H54 (cell line): Measurements from ENCODE around the gene GFPT2.

Experiments used
- DNase-seq: peaks from one replicate; pipeline ENCODE4 v3.0.0; 2011; ENCODE audit warnings: low spot score, mixed read lengths; ENCODE audit not compliant: insufficient read length
- FAIRE-seq: peaks from 3 replicates; lab custom pipeline; 2011; peaks lifted over from hg19 to GRCh38; lab: Jason Lieb, UNC
- POLR2A ChIP-seq: IDR thresholded peaks from 2 replicates; pipeline ENCODE4 v1.6.1; 2011; ENCODE audit warnings: low read depth, mild to moderate bottlenecking, low read length

The GFPT2 gene

DNA sequence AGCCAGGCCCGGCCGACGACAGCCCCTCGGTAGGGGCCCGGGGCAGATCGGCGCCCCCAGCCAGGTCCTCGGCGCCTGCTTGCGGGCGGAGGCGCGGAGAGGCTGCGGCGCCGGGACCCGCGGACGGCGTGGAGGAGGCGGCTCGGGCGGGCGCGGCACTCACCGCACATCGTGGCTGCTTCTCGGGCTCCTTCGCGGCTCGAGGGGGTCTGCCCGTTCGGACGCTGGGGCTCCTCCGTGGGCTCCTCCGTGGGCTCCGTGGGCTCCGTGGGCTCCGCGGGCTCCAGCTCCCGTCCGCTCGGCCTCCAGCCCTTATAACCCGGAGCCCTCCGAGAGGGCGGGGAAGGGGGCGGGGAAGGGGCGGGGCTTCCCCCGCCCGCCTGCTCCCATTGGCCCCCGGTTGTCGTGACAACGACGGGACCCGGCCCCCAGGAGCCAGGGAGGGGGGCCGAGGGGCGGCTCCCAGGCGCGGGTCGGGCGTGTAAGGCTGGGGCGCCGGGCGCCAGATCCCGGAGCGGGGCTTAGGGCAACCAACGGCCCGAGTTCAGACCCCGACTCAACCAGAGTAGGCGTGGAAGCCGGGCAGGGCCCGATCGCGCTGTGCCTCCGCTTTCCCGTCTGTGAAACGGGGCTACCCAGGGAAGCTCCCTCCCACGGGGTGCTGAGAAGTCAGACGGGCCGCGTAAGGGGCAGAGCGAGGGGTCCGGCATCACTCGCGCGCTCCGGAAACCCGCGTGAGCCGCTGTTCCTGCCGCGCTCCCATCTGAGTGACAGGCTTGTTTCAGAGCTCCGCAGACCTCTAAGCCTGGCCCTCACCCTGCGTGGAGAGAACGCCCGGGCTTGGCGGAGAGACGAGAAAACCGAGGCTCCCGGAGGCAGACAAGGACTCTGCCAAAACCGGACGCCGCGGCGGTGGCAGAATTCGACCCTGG lies at the start of gene GFPT2:
TSS of gene GFPT2 (minus strand) at position 289 of the 932 bp plus-strand sequence. CDS start at position 170, 119 bp downstream.
- peak; percentile 90 for TF ChIP-seq POLR2A
- FAIRE-seq (no peak), DNase-seq (peak; percentile 86)

DNA sequence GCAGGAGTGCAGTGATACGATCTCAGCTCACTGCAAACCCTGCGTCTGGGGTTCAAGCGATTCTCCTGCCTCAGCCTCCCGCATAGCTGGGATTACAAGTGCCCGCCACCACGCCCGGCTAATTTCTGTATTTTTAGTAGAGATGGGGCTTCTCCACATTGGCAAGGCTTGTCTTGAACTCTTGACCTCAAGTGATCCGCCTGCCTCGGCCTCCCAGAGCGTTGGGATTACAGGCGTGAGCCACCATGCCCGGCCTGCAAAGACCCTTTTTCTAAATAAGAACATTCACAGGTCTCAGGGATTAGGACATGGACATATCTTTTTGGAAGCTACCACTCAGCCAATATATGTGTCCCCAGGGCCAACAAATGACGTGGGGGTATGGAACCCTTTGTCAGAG lies 49.6 kb upstream of the GFPT2 start:
- TF ChIP-seq POLR2A = no peak
- DNase-seq = no peak
- FAIRE-seq = no peak

DNA sequence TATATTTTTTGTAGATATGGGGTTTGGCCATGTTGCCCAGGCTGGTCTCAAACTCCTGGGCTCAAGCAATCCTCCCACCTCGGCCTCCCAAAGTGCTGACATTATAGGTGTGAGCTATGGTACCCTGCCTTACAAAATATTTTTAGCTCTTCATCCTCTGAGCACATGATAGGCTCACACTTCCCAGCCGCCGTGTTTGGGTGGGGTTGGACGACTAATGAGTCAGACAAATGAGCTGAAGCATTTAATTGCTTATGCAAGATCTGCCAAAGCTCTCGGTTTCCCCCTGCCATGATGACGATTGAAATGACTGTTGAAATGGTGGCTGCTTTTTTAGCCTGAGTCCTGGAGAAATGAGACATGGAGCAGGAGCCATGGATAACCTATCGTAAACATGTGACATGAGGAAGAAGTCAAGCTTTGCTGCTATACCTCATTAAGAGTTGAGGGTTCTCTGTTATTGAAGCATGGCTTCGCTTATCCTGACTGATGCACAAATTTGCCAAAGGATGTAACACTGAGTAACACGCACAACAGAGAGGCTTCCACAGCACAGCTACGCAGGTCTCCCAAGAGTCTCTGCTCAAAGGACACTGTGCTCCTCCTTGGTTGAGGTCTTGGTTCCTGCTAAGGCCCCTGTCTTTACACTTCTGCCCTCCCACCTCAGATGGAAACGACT lies 48.2 kb upstream of the GFPT2 start:
- DNase-seq (no peak), FAIRE-seq (no peak)
- no peak for TF ChIP-seq POLR2A

DNA sequence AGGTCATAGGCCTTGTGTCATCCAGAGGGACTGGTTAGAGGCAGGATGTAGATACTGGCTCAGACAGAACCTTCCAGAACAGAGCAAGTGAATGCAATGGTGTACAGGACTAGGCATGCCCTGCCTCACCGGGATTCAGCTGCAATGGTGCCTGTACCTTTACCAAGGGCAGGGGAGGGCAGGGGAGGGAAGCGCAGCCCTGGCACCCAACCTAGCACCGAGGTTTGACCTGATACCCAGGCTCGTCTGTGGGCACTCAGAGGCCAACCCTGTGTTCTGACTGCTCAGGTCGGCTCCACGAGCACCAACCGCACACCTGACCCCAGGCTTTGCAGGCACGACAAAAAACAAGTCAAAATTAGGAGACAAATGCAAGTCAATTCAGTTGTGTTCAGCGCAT lies 47.3 kb upstream of the GFPT2 start:
- TF ChIP-seq POLR2A = no peak
- no peak for FAIRE-seq
- no peak for DNase-seq

DNA sequence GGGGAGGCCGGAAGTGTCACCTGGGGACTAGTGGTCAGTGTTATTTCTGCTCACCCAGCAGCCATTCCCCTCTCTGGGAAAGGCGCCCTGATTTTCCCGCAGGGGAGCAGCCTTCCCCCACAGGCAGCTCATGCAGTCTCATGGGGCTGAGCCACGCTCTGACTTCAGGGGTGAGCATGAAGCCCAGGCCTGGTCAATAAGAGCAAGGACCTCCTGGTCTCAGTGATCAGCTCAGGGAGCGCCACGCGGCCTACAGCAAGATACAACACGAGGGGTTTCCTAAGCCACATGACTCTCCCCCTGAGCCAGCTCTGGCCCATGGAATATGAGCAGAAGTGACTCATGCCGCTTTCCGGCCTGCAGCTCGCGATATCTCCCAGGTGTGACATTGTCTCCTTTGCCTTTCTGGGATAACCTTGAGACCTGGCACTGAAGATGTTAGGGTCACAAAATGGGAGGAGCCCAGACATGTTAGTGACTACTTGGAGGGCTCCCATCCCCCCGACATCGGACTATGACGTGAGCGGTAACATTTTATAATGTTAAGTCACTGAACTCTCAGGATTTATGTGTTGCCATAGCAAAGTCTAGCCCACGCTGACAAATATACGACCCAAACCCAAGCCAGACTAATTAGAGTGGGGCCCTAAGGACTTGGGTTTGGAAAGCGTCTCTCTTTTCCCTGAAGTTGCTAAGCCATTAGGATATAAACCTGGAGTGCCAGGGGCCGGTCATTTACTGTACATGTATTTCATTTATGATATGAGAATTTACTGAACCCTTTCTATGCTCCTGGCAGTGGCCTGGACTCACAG lies 46.5 kb upstream of the GFPT2 start:
- TF ChIP-seq POLR2A = no peak
- no peak for FAIRE-seq
- no peak for DNase-seq

DNA sequence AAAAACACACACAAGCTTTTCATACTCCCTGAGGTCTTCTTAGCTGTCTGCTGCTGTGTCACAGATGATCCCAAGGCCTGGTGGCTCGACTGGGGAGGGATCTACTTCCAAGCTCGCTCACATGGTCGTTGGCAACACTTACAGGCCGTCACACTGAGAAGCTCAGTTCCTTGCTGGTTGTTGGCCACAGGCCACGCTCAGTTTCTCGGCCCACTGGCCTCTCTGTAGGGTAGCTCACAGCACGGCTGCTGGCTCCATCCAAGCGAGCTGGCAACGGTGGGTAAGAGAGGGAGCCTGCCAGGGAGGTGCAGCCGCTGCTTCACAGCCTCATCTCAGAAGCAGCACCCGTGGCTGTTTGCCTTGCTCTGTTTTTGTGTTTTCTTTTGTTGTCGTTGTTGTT lies 43.8 kb upstream of the GFPT2 start:
- FAIRE-seq (no peak), DNase-seq (no peak)
- TF ChIP-seq POLR2A = no peak

DNA sequence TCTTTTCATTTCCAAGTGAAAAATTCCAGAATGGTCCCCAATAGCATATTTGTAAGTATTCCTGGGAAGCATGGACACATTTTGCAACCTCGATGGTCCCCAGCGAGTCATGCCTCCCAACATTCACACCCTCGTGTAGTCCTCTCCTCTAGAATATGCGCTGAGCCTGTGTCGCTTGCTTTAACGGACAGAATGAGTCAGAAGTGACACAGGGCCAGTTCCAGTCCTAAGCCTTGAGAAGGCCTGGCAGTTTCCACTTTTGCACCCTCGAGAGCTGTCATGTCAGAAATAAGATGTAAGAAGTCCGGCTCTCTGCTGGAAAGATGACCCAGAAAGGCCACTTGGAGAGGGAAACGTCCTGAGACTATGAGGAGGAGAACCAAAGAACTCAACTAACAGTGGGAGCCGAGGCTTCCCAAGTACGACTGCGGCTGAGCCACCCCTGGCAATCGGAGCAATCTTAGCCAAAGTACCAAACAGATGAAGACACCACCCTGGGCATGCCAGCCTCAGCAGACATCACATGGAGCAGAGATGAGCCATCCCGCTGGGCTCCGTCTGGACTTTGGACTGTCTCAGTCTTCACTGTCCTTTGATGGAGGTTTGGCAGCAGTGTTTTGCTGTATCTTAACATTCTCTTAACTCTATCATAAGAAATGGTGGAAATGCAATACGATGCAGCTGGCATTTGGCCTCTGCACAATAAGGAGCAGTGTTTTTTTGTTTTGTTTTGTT lies 42.6 kb upstream of the GFPT2 start:
- FAIRE-seq (no peak), DNase-seq (no peak)
- no peak for TF ChIP-seq POLR2A

DNA sequence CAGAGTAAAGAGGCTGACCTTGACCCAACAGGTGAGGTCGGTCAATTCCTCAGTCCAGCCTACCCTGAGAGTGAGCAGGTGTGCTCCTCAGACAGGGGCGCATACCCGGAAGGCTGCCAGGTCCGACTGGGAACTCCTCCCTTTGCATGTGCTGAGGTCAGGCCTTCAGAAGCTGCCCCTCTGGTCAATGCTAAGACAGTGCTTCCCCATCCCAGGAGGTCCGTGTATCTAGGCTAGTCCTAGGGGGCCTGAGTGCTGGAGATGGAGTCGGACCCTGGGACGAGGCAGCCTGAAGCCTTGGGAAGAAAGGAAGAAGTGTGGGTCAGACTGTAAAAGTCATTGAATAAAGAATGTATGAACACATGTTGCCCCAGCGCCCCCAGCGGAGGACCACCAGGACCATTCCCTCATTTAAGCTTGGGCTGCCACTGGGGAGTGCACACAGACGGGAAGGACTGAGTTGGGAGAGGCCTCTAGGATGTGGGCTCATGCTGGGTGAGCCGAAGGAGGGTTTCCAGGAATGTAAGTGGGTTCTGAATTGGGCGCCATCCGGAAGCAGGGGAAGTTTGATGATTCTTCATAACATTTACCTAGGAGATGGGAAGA lies 41.0 kb upstream of the GFPT2 start:
- FAIRE-seq (no peak), DNase-seq (no peak)

DNA sequence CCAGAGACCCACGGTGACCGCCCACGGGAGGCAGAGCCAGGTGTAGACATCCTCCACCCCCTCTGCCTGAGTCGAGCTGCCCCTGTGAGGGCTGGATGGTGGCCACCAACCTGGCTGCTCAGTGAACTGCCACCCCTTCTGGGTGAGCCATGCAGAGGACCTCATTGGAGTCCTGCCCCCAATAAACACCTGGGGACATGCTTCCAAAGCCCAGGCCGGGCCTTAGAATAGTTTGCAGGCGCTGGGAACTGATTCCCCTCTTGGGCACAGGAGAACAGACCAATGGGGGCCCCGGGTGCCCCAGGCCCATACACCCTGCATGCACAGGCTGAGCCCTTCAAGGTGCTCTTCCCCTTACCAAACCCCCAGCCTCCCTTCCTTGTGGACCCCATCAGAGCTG lies 38.1 kb upstream of the GFPT2 start:
- FAIRE-seq = no peak
- no peak for TF ChIP-seq POLR2A
- no peak for DNase-seq

More for the DNA sequence above, 41.0 kb upstream of the GFPT2 start:
- no peak for TF ChIP-seq POLR2A

DNA sequence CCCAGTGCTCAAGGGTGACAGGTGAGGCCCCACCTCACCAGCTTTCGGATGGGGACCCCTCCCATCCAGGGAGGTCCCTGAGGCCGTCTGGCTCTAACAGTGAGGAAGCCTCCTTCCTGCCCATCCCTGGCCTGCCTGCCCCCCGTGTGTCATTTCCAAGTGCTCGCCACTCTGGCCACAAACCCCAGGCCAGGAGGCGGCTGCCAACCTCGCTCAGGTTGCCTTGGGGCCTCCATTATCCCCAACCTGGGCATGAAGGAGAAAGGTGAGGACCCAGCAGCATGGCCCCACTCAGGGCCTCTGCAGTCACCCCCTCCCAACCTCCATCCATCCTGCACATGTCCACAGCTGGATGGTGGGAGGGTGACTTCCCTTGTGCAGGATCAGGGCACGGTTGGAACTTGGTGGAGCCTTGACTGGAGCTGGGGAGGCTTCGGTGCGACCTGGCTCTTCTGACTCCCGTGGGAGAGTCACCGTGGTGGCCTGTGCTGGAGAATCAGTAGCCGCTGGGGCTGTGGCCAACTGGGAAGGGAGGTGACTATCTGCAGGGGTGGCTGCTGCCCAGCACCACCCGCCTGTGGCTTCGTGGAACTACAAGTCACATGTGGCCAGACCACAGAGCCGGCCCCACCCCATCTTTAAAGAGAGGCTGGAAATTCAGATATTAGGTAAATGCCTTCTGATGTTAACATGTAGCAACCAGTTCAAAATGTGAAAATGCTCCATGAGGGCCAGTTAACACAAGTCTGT lies 37.5 kb upstream of the GFPT2 start:
- no peak for FAIRE-seq
- no peak for DNase-seq
- no peak for TF ChIP-seq POLR2A

DNA sequence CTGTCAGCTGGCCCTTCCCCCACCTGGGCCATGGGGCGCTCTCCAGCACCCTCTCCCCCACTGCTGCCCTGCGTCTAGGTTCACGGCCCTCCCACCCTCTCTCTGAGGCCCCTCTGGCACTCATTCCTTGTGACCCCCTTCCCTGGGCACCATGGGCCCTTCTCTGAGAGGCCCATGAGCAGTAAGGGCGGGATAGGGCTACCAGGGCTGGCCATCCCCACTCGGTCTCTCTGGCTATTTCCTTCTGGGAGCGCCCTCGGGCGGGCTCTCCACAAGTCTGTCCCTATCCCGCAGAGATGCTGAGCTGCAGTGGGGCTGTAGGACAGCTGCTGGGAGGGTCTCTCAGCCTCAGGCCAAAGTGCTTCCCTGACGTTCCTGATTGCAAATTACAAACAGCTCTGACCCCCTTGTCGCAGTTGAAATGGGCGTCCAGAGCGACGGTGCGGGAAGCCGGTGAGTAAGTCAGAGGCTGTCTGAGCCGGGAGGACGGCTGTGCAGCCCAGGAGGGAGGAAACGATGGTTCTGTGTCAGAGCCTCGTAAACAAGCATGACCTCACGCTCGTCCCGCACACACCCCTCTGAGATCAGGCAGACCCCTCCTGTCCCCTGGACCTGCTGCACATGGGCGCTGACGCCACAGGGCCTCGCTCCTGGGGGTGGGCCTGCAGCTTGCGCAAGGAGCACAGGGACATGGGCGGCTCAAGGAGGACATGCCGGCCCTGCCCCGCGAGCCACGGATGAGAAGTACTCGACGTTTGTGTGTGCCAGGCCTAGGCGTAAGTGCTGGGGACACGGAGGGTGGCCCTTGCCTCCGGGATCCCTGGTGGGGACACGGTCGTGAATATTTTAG lies 36.3 kb upstream of the GFPT2 start:
- FAIRE-seq (no peak), DNase-seq (no peak)
- TF ChIP-seq POLR2A = no peak
